Measurements from ENCODE around the gene CFL2. TPM values are rescaled to one million over a fixed set of nuclear protein-coding genes. Genes with fewer than 3 reads are reported as not detected.

Gene CFL2
- total RNA-seq, 1 donor from 2014 or later, result 19.6 TPM

GRCh38 chr14:34678735-34679134 lies 35.7 kb downstream of the CFL2 start:
- no peak for DNase-seq (ENCODE audit: low spot score, unreplicated experiment)
- no peak for TF ChIP-seq CTCF (IDR thresholded peaks at IDR 0.05; ENCODE audit: unreplicated experiment)
- H3K27ac Mint-ChIP-seq, result no peak overlapping the region
- H3K9me3 Mint-ChIP-seq (ENCODE audit: low read depth), result no peaks in the 10 kb centered on the region
- H3K27me3 Mint-ChIP-seq, result no peaks in the 10 kb centered on the region
- H3K4me1 Mint-ChIP-seq (ENCODE audit: low read depth), result peaks cover 20% of the 10 kb centered on the region
- no peak overlapping the region for H3K4me3 Mint-ChIP-seq (ENCODE audit: low read depth)
- H3K36me3 Mint-ChIP-seq (ENCODE audit: insufficient read depth), result no peaks in the 10 kb centered on the region

- Mint-ChIP-seq H3K4me3 (ENCODE audit: low read depth) (no peak overlapping the region), H3K4me1 (ENCODE audit: low read depth) (peaks cover 20% of the 10 kb centered on the region), H3K36me3 (ENCODE audit: insufficient read depth) (no peaks in the 10 kb centered on the region), H3K27me3 (no peaks in the 10 kb centered on the region), H3K27ac (peak overlapping the region; percentile 68), H3K9me3 (ENCODE audit: low read depth) (no peaks in the 10 kb centered on the region)
- DNase-seq (ENCODE audit: low spot score, unreplicated experiment), result no peak
- TF ChIP-seq CTCF (IDR thresholded peaks at IDR 0.05; ENCODE audit: unreplicated experiment), result no peak
These were observed 36.1 kb downstream of the CFL2 start for GRCh38 chr14:34678306-34678705.

- no peak for DNase-seq (ENCODE audit: low spot score, unreplicated experiment)
- Mint-ChIP-seq H3K9me3 (ENCODE audit: low read depth) (no peaks in the 10 kb centered on the region), H3K4me3 (ENCODE audit: low read depth) (no peak overlapping the region), H3K36me3 (ENCODE audit: insufficient read depth) (no peaks in the 10 kb centered on the region), H3K4me1 (ENCODE audit: low read depth) (peaks cover 20% of the 10 kb centered on the region), H3K27ac (peak overlapping the region; percentile 43), H3K27me3 (no peaks in the 10 kb centered on the region)
- no peak for TF ChIP-seq CTCF (IDR thresholded peaks at IDR 0.05; ENCODE audit: unreplicated experiment)
These were observed 37.7 kb downstream of the CFL2 start for GRCh38 chr14:34676516-34677211.

- Mint-ChIP-seq H3K4me3 (ENCODE audit: low read depth) (no peak overlapping the region), H3K9me3 (ENCODE audit: low read depth) (no peaks in the 10 kb centered on the region), H3K27me3 (no peaks in the 10 kb centered on the region), H3K36me3 (ENCODE audit: insufficient read depth) (no peaks in the 10 kb centered on the region), H3K4me1 (ENCODE audit: low read depth) (peaks cover 19% of the 10 kb centered on the region), H3K27ac (no peak overlapping the region)
- no peak for TF ChIP-seq CTCF (IDR thresholded peaks at IDR 0.05; ENCODE audit: unreplicated experiment)
- no peak for DNase-seq (ENCODE audit: low spot score, unreplicated experiment)
These were observed 40.7 kb downstream of the CFL2 start for GRCh38 chr14:34673702-34674101.

GRCh38 chr14:34671716-34672115 lies 42.7 kb downstream of the CFL2 start:
- Mint-ChIP-seq H3K27me3 (no peaks in the 10 kb centered on the region), H3K9me3 (ENCODE audit: low read depth) (no peaks in the 10 kb centered on the region), H3K27ac (no peak overlapping the region), H3K36me3 (ENCODE audit: insufficient read depth) (no peaks in the 10 kb centered on the region), H3K4me3 (ENCODE audit: low read depth) (no peak overlapping the region), H3K4me1 (ENCODE audit: low read depth) (peaks cover 2% of the 10 kb centered on the region)
- no peak for TF ChIP-seq CTCF (IDR thresholded peaks at IDR 0.05; ENCODE audit: unreplicated experiment)
- DNase-seq (ENCODE audit: low spot score, unreplicated experiment), result no peak
